Mucosa of gallbladder (tissue), 1 donor: Measurements from ENCODE around the gene NCKIPSD. TPM values are rescaled to one million over a fixed set of nuclear protein-coding genes. Genes with fewer than 3 reads are reported as not detected.

Source experiments
- DNase-seq: peaks from one replicate; pipeline ENCODE4 v3.0.0-alpha.2; 2020; ENCODE audit warnings: low spot score
- total RNA-seq: library from RNA; stranded (reverse); gene quantifications from one replicate; pipeline ENCODE4 v1.2.1, GENCODE V29; 2021
- donor health status: DM: no; HTN: no; CAD: no.

NCKIPSD gene
- total RNA-seq, 1 donor from 2014 or later, result 42.3 TPM

DNA sequence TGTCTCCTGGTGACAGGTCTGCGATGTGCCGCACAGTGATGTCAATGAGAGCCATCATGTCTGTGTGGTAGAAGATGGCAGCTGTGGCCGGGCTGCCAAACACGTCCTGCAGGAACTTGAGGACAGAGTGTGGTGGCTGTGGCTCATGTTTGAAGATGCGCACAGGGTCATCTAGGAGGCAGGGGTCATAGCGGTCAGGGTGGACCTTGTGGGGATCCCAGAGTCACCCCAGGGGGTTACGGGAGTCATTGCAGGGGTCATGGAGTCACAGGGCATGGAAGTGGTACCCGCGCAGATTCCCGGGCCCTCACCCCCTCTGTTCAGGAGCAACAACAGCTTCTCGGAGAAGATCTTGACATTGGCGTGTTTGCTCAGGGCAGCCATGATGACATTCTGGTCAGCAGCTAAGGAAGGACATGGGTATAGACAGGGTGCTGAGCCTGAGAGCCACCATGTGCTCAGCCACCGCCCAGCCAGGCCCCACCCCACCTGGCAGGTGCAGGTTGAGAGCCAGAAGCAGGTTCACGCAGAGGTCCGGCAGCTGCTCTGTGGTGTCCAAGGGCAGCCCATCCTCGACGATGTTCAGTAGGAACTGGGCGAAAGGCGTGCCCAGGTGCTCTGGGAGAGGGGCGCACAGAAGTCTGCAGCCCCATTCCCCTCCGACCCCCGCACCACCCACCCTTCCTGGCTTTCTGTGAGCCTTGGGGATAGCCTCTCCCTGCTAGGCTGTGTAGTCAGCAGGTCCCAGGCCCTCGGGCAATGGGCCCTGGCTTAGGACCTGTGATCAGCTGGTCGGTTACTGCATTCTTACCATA lies 6.9 kb downstream of the NCKIPSD start:
- no peak for DNase-seq

GRCh38 chr3:48678056-48678455 lies 7.7 kb downstream of the NCKIPSD start:
- DNase-seq, result no peak

DNA sequence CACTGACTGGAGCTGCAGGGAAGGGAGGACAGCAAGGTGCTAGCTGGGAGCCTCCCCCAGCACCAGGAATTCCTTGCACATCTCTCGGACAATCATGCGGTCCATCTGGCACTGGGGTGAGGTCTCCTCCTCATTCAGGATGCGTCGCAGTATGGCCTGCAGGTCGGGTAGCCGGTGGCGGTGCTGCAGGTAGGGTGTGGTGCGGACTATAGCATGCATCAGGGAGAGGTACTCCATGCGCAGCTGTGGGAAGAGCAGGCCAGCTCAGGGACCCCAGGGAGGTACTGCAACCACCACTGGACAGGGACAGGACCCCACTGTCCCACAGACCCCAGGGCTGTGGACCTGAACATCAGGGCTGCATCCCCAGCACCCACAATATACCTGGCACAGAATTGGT lies 11.2 kb downstream of the NCKIPSD start:
- no peak for DNase-seq

DNA sequence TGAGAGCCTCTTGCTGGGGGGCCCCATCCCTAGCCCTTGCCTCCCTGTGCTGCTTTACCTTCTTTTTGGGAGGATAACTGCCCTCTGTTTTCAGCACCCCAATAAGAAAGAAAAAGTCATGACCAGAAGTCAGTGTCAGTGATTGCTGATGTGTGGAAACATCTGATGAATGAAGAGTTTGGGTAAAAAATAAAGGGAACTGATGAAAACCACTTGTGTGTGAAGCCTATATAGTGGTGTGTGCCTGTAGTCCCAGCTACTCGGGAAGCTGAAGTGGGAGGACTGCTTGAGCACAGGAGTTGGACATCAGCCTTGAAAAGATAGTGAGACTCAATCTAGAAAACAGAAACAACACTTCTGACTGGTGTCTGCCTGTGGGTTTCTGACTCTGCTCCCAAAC lies 13.2 kb downstream of the NCKIPSD start:
- no peak for DNase-seq

GRCh38 chr3:48664929-48665328 lies 20.8 kb downstream of the NCKIPSD start:
- no peak for DNase-seq

DNA sequence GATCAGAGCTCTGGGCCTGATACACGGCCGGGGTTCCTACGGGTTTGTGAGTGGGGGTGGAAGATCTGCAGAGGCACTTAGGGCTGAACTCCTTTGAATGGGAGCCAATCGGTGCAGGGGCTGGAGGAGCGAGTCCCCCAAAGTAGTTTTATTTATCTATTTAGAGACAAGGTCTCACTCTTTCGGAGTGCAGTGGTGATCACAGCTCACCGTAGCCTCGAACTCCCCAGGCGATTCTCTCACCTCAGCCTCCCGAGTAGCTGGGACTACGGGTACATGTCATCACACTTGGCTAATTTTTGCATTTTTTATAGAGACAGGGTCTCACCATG lies 21.4 kb downstream of the NCKIPSD start:
- no peak for DNase-seq

GRCh38 chr3:48663489-48664312 lies 22.0 kb downstream of the NCKIPSD start:
- peak; percentile 91 for DNase-seq

DNA sequence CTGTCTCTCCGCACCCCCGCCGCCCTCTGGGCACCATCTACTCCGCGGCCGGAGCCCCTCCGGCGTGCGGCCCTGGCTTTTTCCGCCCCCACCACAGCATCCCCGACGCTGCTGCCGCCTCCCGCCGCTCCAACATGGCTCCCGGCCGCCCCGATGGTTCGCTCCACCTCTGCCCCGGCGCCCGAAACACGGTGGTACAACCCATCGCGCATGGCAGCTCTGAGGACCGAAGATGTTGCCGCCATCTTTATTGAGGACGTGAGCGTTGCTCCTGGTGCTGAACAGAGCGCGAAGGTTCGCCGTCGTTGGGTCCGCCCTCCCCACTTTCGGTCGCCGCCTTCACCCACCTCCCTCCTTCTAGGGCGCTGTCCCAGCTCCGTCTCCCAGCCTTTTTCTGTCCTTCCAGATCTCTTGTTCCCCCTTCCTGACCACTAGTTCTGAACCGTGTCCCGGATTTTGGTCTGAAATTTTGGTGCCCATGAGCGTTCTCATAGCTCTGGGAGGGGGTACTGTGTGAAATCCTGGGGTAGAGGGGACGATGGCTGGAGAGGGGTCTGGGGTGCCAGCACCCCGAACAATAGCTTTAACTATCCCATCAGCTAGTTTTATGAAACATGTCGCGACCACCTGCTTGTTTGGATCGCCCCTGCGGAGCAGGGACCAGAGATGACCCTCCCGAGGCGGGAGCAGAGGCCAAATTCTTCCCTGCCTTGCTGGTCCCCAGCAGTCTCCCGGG lies 22.8 kb downstream of the NCKIPSD start, which contains the start of gene CELSR3:
Gene CELSR3 (minus strand): TSS at position 134 of the 736 bp plus-strand sequence. CDS start 252 bp downstream, outside the sequence.
- DNase-seq, result peak; percentile 56

- no peak for DNase-seq
These were observed 23.5 kb downstream of the NCKIPSD start for GRCh38 chr3:48662145-48662752.

- peak; percentile 70 for DNase-seq
These were observed 24.1 kb downstream of the NCKIPSD start for GRCh38 chr3:48661501-48662144.

GRCh38 chr3:48660800-48661400 lies 24.8 kb downstream of the NCKIPSD start:
- DNase-seq, result no peak

DNA sequence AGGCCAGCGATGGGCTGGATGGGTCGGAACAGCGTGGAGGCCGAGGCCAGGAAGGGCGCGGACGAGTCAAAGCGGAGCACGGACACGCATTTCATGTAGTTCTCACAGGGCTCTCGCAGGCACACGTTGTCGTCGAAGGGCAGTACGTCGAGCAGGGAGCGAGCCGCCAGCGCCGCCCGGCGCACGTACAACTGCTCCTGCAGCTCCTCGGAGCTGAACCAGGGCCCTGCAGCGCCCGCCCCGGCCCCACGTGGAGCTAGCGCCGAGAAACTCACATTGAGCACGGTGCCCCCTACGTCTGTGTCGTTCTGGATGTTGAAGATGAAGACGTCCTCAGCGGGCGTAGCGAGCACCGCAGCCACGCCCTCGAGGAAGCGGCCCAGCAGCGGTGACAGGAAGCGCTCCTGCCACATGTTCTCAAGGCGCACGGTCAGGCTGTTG lies 28.9 kb downstream of the NCKIPSD start:
- no peak for DNase-seq

DNA sequence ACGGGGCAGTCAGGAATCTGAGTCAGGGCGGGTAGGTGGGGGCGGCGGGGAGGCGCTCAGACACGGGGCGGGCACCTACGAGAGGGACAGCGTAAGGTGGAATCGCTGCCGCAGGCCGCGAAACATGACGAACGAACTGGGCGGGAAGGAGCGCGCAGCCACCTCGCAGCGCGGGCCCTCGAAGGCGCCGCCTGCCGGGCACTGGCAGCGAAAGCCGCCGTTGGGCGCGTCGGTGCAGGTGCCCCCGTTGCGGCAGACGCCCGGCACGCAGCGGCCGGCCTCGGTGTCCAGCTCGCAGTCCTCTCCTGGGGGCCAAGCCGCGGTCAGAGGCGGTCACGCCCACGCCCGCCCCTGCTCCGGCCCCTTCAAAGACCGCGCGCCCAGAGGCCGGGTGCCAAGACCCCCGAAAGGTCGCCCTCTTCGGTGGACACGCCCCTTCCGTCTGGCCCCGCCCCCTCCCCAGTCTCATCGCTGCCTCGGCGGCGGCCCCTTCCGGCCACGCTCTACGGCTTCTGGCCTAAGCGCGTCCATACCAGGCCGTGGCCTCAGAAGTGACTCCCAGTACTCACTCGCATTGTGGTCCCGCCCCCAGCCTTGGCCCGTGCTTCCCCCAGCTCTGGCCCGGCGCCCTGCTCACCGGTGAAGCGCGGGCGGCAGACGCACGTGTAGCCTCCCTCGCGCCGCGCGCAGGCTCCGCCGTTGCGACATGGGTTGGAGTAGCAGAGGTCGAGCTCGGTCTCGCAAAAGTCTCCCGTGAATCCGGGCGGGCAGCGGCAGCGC lies 29.5 kb downstream of the NCKIPSD start:
- peak; percentile 76 for DNase-seq

DNA sequence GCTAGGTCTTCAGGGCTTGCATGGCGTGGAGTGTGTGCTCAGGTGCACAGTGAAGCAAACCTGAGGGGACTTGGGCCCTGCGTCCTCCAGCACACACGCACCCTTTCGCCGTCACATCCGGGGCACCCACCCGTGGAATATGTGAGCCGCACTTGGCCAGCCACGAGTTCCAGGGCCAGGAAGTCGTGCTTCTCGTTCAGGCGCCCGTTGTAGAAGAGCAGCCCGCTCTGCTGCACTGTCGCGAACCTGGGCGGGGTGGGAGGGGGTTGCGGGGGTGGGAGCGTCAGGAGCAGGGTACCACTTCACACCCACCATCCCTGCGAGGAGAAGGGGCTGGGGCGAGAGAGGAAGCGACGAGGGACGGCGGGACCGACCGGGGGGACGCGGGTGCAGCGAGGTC lies 30.1 kb downstream of the NCKIPSD start:
- no peak for DNase-seq

- DNase-seq, result no peak
These were observed 30.7 kb downstream of the NCKIPSD start for GRCh38 chr3:48655063-48655462.

DNA sequence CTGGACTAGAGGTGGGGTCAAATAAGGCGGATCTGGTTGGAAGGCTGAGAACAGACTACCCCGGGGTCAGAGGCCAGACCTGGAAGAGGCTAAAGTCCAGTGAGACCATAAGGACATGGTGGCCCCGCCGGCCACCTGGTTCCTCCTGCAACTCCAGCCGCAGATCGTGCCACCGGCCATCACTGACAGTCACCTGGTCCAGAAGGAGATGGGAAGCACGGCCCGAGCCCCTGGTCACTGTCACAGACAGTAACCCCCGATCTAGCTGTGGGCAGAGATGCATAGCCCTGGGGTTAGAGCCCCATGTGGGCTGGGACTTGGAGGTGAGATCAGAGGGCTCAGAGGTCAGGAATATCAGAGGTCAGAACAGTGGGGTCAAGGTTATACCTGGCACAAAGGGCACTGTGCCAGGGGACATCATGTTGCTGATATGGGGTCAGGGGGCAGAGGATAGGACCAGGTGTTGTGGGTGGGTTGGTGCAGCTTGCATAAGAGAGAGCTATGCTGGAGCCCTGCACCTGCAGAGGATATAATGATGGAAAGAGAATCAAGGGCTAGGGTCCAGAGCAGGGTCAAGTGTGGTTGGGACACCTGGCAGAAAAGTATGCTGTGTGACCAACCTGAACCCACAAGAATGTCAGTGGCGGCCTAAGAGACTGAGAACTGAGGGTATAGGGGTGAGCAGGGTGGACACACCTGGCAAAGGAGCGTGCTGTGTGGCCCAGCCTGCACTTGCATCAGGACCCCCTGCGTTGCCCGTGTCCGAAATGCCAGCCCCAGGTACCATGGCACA lies 32.6 kb downstream of the NCKIPSD start:
- no peak for DNase-seq

- no peak for DNase-seq
These were observed 33.9 kb downstream of the NCKIPSD start for GRCh38 chr3:48651771-48652170.

- DNase-seq, result no peak
These were observed 35.0 kb downstream of the NCKIPSD start for GRCh38 chr3:48650723-48651122.

GRCh38 chr3:48648188-48648850 lies 37.4 kb downstream of the NCKIPSD start:
- DNase-seq, result no peak
